ENCODE data around the gene TOR4A. TPM values are rescaled to one million over a fixed set of nuclear protein-coding genes. Genes with fewer than 3 reads are reported as not detected.

Gene TOR4A
- total RNA-seq, 1 experiment from 2014 or later = 0.37 TPM

DNA sequence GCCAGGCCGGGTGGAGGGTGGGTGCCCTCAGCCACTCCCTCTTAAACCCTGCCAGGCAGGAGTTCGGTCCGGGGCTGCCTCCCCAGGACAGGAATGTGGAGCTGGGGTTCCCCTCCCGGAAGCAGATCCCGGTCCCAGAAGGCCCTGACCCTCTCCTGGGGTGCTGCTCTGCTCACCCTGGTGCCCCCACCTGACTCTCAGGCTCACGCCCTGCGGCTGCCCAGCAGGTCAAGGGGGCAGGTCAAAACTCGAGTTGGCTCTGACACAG, 28.2 kb downstream of the TOR4A start:
- no peak for DNase-seq (ENCODE audit: low spot score)

DNA sequence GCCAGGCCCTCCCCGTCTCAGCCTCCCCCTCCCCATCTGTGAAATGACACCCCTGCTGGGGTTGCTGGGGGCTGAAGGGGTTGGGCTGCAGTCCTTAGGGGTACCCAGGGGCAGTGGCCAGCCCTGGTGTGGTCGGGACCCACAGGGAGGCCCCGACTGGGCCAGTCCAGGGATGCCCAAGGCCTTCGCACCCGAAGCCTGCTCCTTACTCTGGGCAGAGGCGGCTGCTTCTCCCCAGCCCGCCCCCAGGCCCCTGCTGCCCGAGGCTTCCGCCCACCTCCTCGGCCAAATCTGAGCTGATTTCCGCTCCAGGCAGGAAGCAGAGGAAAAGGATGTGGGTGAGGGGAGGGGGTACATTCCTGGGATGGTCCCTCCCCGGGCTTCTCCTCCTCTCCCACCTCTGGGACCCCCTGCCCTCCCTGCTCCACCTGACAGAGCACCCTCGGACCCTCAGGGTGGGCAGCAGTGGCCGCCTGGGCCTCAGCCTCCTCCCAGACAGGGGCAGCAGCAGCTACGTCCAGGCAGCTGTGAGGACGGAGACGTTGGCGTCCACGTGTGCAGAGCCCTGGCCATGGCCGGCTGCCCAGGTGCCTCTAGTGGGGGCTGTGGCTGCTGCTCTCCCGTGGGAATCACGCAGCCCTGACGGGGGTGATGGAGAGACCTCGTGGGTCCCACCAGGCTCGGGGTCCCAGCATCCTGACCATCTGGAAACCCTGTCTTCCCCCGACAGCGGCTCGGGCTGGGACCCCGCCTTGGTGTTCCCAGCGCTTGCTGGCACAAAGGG, 28.7 kb downstream of the TOR4A start:
- no peak for DNase-seq (ENCODE audit: low spot score)

DNA sequence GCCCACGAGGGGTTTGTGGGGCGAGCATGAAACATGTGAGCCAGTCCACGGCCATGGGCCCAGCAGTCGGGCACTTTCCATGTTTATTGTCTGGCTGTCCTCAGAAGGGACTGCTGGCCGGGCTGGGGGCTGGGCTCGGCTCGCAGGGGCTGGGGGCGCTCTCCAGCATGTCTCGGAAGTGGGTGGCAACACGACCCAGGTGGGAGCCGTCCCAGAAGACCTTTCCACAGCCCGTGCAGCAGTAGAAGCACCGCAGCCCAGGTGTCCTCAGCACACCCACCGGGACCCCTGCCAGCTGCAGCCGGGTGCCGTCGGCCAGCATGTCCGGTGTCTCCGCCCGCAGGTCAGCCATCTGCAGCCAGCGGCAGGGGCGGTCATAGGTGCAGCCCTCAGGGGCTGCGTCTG, 29.3 kb downstream of the TOR4A start:
- no peak for DNase-seq (ENCODE audit: low spot score)

DNA sequence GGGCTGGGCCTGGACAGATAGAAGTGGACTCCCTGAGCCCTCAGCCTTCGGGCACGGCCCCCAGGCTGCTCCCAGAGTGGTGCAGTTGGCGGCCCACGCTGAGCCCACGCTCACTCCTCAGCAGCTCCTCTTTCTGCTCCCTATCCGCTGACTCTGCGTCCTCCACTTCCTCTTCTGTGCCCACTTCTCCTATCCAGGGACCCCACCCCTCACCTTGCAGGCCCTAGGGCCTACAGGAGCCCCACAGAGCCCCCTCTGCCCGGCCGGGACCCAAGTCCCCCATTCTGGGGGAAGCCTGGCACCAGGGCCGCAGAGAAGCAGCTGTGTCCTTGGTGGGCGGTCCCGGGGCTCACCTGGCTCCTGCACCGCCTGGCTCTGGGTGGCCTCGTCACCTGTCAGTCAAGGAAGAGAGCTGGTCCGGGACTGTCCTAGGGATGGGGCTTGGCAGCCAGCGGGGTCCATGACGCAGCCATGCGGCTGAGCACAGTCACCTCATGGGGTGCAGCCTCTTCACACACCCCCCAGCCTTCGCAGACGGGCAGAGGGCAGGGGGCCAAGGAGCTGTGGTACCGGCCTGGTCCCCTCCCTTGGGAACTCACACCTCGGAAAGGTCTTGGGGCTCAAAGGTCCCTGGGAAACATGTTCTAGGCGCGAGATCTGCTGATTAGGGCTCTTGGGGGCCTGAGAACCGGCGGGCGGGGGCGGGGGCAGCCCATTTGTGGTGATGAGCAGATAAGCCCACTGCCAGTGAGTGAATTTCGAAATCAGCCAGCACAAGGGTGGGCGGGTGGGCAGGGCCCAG, 29.9 kb downstream of the TOR4A start:
- DNase-seq (ENCODE audit: low spot score) = no peak

DNA sequence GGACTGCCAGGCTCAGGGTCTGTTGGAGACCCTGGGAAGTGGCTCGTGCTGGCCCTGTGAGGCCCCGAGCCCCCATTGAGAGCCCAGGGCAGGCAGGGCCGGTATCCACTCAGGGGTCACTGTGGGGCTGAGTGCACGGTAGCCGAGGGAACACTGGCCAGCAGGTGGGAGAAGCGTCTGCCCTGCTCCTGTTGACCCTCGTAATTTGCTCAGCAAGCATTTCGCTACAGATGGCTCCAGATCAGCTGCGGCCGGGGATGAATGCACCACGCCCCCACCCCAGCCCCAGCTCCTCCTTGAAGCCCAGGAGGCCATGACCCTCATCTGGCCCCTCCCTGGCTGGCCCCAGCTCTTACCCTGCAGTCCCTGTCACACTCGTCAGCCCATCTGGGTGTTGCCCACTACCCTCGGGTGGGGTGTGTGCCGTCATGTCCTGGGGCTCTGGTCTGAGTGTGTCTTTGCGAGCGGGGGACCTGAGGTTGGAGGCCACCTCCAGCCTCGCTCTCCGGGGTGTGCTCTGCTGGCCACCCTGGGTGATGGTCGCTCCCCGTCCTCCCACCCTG, 30.6 kb downstream of the TOR4A start:
- no peak for DNase-seq (ENCODE audit: low spot score)

DNA sequence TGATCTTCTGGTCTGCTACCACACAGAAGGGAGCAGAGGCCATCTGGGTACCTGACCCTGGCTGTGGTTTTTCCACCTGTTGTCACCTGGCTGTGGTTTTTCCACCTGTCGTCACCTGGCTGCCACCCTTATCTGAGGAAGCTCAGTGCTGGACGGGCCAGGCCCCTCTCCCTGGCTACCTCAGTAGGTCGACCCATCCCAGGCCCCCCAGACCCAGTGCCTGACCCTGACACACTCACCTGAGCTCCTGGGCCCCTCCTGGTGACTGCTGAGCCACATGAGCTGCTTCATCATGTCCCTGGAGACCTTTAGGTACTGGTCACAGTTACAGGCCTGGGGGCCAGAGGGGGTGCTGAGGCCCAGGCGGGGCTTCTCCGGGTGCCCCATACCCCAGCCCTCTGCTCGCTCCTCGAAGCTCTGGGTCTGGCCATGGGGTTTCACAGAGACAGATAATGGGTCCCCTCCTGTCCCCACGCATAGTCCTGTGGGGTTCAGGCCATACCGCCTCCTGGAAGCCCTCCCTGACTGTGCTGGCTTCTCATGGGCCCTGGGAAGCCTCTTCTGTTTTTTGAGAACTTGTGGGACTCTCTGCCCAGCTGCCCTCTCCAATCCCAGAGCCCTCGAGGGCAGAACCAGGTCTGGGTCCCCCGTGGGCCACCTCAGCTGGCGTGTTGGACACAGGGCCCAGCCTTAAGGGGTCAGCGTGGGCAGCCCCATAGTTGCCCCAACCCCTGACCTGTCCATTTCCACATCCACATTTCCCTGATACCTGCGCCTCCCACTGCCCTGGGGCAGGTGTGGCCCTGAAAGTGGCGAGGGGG, 32.1 kb downstream of the TOR4A start:
- DNase-seq (ENCODE audit: low spot score) = no peak

DNA sequence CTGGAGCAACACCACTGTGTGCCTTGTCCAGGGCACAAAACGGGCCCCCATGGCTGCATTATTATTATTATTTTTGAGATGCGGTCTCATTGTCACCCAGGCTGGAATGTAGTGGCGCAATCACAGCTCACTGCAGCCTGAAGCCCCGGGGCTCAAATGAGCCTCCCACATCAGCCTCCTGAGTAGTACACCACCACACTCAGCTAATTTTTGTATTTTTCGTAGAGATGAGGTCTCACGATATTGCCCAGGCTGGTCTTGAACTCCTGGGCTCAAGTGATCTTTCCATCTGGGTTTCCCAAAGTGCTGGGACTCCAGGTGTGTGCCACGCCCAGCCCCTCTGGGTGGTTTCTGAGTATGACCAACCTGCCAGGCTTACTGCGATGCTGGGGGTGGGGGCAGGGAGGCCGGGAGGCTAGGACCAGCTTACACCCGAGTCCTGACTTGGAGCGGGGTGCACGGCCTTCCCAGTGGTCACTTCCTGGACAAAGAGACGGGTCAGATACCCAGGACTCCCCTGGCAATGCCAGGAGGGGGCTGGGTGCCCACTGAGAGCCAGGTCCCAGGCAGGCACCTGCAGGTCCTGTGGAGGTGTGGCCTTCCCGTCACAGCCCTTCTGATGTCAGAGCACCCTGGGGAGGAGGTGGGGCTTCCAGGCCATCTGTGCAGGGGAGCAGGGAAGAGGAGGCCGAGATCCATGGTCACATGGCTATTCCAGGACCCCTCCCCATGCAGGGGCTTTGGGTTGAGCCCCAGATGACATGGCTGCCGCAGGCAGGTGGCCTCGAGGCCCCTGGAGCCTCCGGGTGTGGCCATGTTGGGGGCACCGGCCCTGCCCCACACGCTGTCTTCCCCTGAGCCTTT, 32.9 kb downstream of the TOR4A start:
- no peak for DNase-seq (ENCODE audit: low spot score)

DNA sequence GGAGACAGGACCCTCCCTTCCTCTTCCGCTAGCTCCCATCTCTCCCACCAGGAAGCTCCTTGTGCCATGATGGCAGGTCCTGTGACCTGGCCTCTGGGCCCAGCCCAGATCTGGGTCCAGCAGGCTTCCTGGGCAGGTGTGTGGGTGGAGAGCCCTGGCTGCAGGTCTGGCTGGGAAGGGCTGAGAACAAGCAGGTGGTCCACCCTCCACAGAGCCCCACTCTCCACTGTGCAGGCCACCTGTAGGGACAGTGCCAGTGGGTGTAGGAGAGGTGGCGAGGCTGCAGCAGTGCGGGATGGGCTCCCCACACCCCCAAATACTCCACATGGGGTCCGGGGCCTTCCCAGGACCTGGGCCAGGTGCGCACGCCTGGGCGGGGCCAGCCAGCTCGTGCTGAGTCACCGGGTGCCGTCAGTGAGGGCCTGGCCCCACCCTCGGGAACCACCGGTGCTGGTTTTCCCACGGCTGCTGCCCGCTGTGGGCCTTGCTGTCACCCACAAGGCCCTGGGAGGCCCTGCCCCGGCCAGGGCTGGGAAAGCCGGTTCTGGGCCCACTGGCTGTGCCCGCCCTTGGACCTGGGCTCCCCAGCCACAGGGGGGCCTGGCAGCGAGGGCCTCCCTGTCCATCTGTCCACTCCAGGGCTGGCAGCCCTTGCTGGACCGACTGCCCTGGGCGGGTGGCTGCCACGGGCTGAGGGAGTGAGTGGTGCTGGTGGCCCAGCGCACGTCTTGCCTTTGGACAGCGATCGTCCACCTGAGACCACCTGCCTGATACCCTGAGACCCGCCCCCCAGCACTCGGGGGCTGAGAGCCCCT, 33.9 kb downstream of the TOR4A start:
- peak; percentile 42 for DNase-seq (ENCODE audit: low spot score)

DNA sequence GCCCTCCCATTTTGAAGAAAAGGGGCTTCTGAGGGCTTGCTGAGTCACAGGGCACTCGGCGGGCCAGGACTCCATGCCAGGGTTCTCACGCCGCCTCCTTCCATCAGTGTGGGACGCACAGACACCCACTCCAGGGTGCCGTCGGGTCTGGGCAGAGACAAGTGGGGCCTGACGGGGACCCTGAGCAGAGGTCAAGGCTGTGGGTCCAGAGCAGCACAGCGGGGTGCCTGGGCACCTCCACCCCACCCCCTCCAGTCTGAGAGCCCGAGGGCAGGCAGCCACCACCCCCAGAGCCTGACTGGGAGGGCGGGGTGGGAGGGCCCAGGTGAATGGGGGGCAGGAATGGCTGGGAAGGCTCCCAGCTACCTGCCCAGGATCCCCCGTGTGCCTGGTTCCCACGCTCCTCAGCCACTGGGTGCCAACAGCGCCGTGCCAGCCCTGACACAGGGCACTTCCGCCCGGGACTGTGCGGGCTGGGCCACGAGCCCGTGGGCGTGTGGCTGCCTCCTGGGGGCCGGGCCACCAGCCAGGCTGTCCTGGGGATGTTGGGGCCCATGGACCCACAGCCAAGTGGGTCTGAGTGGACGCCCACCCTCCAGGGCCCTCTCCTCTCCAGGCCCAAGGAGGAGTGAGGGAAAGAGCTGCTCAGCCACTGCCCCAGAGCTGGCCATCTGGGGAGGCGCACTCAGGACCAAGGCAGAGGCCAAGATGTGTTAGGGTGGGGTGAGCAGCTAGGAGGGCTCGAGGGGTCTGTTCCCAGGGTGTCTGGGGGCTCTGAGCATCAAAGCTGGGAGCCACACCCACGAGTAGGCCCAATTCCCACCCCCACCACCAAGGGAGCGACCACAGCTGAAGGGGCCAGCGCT, 34.7 kb downstream of the TOR4A start:
- no peak for DNase-seq (ENCODE audit: low spot score)

DNA sequence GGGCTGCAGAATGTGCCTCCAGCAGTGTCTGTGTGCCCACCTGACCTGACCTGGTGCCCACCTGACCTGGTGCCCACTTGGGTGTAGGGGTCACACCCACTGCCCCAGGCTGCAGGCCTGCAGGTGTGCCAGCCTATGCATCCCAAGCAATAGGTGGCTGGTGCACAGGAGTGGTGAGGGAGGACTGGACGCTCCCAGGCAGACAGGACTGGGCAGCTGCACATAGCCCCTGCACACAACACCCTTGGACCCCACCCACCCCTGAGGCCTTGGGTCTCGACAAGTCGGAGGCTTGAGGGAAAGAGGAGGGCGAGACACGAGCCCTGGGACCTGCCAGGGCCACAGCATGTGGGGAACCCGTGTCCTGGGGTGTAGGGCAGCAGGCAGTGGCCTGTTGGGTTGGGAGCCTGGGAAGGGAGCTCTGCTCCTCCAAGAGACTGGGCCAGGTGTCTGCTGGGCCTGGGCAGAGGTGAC, 35.4 kb downstream of the TOR4A start:
- DNase-seq (ENCODE audit: low spot score) = no peak

DNA sequence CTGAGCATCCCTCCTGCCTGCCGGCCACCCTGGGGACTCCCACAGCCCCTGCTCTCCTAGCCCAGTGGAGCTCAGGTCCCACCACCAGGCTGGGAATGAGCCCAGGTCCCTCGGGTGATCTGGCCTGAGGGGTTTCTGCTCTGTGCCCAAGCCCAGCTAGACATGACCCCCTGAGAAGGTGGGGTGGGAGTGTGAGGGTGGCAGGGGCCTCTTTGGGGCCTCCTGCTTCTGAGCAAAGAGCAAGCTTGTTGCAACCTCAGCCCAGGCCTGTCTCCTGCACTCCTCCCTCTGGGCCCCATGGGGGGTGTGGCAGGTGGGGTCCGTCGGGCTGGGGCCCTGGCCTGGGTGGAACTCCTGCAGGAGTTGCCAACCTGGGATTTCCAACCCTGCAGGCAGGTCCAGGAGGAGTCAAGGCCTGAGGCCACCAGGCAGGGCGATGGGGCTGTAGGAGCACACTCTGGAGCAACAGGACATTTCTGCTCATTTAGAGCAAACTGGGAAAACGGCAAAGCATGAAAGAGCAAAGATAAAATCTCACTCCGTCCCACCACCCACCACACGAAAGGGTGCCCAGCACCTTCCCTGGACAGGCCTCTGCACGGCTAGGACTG, 35.9 kb downstream of the TOR4A start:
- DNase-seq (ENCODE audit: low spot score) = no peak

DNA sequence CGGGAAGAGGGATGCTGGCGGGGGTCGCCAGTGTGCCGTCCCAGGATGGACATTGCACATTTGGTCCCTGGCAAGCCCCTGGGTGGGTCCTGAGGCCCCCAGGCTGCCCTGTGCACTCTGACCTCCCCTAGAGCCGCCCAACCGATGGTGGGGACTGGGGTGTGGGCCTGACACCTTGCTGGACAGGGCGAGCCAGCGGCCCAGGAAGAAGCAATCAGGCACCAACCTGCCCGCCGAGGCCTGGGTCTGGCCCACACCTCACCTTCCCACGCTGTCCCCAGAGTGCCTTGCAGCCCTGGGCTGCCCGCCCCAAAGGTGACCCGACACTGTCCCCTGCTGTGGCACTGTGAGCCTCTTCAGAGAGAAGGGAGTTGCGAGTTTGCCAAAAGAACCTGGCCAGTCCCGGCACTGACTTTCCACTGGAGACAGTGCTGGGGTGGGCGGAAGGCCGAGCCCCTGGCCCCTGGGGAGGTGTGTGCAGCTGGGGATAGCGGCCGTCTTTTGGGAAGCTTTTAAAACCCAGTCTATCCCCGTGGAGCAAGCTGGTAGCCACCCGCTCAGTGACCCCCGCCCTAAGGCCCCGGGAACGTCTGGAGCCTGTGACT, 36.5 kb downstream of the TOR4A start:
- no peak for DNase-seq (ENCODE audit: low spot score)

DNA sequence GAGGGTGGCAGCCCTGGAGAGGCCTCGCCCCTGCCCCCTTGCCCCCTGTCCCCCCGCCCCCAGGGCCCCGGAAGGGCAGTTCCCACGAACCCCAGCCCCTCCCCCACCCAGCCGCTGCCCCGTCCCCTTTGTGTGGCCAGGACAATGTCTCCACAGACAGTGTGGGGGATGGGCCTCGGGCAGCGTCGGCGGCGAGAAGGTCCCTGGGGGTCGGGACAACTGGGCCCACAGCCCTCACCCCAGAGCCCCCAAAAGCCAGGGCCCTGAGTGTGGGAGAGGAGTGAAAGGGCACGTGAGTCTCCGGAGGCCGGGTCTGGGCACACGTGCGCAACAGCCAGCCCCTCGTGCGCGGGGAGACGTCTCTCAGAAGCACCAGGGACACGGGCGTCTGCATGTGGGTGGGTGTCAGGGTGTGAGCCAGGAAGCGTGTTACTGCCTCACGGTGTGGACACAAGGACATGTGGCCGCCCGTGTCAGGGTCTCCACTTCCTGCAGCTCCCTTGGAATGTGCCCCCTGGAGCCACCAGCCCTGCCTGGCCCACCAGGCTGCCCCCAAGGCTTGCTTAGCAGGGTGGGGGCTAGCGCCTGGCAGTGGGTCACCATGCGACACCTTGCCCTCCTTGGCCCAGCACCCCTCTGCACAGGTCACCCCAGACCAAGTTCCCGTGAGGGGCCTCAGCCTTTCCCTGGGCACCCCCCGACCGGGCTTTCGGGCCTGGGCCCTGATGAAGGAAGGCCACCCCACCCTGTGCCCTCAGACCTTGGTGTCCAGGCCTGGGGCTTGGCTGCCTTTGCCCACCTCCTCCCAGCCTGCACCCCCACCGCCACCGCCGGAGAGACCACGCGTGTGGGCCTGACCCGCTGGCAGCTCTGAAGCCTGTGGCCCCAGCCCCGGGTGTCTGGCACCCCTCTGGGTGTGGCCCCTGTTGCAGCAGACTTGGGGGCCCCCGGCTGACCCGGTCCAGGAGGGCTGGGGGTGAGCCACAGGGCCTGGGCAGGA, 37.3 kb downstream of the TOR4A start:
- DNase-seq (ENCODE audit: low spot score) = no peak

DNA sequence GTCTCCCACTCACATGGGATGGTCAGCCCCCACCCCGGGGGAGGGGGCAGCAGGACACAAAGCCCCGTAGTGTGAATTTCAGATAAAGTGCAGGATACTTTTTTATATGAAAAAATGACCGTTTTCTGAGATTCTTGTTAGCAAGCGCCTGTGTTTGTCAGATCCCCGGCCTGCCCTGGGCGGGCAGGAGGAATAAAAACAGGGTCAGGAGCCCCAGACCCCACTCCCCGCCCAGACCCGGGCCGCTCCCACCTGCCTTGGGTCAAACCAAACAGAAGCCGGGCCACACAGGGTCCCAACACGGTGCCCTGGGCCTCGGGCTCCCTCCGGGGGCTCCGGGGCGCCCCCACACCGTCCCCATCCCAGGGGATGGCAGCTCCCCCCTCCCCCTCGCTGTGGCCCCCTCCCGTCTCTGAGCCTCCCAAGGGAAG, 38.1 kb downstream of the TOR4A start:
- no peak for DNase-seq (ENCODE audit: low spot score)

DNA sequence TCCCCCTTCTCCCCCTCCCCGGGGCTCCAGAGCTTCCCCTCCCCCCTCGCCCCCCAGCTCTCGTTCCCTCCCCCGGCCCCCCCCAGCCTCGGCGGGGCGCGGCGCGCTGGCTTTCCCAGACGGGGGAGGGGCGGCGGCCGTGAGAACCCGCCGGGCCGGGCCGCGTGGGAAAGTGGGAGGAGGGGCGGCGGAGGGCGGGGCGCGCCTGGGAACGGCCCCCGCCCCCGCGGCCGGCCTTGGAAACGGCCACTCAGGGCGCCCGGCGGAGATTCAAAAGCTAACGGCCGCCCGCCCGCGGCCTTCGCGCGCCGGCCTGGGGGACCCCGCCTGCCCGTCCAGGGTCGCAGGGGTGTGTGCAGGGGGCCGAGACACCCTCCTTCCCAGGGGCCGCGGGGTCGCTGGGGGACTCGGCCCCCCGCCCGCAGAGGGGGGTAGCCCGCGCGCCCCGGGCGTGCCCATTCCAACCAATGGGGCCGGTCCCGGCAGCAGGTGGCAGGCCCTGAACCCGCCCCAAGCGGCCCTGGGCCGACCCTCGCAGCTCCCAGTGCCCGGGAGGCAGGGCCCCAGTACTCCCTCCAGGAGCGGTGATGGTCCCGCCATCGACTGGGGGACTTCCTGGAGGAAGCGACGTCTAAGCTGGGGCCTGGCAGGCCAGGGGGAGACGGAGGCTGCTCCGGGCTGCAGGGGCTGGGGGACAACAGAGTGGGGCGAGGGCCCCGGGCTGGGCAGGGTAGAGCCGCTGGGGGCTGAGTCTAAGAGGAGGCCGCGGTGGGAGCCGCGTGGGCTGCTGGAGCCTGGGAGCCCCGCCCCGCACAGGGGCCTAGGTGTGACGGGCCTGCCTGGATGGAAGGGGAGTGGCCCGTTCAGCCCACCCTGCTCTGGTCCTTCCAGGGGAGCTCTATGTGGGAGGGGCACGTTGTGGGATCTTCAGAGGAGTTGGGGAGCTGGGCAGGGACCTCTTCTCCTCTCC, 38.8 kb downstream of the TOR4A start:
- DNase-seq (ENCODE audit: low spot score) = no peak

Measured in H4 (cell line).